ENCODE measurements around the gene FAM83F.

GRCh38 chr22:39988386-39989114 lies 6.2 kb upstream of the FAM83F start:
- TF ChIP-seq EZH2 (IDR thresholded peaks at IDR 0.05; ENCODE audit: low read depth) = no peak
- TF ChIP-seq, protein P1, sequence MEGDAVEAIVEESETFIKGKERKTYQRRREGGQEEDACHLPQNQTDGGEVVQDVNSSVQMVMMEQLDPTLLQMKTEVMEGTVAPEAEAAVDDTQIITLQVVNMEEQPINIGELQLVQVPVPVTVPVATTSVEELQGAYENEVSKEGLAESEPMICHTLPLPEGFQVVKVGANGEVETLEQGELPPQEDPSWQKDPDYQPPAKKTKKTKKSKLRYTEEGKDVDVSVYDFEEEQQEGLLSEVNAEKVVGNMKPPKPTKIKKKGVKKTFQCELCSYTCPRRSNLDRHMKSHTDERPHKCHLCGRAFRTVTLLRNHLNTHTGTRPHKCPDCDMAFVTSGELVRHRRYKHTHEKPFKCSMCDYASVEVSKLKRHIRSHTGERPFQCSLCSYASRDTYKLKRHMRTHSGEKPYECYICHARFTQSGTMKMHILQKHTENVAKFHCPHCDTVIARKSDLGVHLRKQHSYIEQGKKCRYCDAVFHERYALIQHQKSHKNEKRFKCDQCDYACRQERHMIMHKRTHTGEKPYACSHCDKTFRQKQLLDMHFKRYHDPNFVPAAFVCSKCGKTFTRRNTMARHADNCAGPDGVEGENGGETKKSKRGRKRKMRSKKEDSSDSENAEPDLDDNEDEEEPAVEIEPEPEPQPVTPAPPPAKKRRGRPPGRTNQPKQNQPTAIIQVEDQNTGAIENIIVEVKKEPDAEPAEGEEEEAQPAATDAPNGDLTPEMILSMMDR (conservative IDR thresholded peaks at IDR 0.05) = no peak
